ENCODE results near the gene PLXNB3. TPM values are rescaled to one million over a fixed set of nuclear protein-coding genes. Genes with fewer than 3 reads are reported as not detected.
"Not testable (repeated sequence)": the region's sequence is repeated elsewhere in the genome, so short reads cannot be mapped to it uniquely, and the experiment has no call there.

The PLXNB3 gene
- total RNA-seq, 1 donor from 2014 or later: 2.9 TPM

GRCh38 chrX:153746359-153746758, 17.7 kb upstream of the PLXNB3 start:
- H3K27me3 ChIP-seq (ENCODE audit: low read depth): no peaks in the 10 kb centered on the region
- intact Hi-C loops (cut with micrococcal nuclease): no loop called here
- no peak for DNase-seq
- no peaks in the 10 kb centered on the region for H3K36me3 ChIP-seq
- no peak overlapping the region for H3K4me3 ChIP-seq
- H3K27ac ChIP-seq (replicated peaks): no peak overlapping the region
- no peaks in the 10 kb centered on the region for H3K9me3 ChIP-seq (replicated peaks)
- H3K4me1 ChIP-seq: peaks cover 17% of the 10 kb centered on the region
- no peak for TF ChIP-seq CTCF (IDR thresholded peaks at IDR 0.05; ENCODE audit: borderline replicate concordance)

GRCh38 chrX:153746991-153747390, 17.1 kb upstream of the PLXNB3 start:
- intact Hi-C loops (cut with micrococcal nuclease); H3K4me3 ChIP-seq; H3K27me3 ChIP-seq (ENCODE audit: low read depth); H3K27ac ChIP-seq (replicated peaks); H3K36me3 ChIP-seq; H3K9me3 ChIP-seq (replicated peaks); DNase-seq: not testable (repeated sequence)
- H3K4me1 ChIP-seq: peaks cover 17% of the 10 kb centered on the region

- intact Hi-C loops (cut with micrococcal nuclease); H3K27ac ChIP-seq (replicated peaks); H3K27me3 ChIP-seq (ENCODE audit: low read depth); H3K9me3 ChIP-seq (replicated peaks); DNase-seq; H3K36me3 ChIP-seq; H3K4me3 ChIP-seq: not testable (repeated sequence)
- peaks cover 13% of the 10 kb centered on the region for H3K4me1 ChIP-seq
Measured at GRCh38 chrX:153749017-153749416, 15.0 kb upstream of the PLXNB3 start.

GRCh38 chrX:153750127-153750774, 13.8 kb upstream of the PLXNB3 start:
- DNase-seq: no peak
- H3K27me3 ChIP-seq (ENCODE audit: low read depth): no peaks in the 10 kb centered on the region
- H3K27ac ChIP-seq (replicated peaks): no peak overlapping the region
- intact Hi-C loops (cut with micrococcal nuclease): no loop called here
- no peak overlapping the region for H3K4me3 ChIP-seq
- H3K36me3 ChIP-seq: no peaks in the 10 kb centered on the region
- no peaks in the 10 kb centered on the region for H3K9me3 ChIP-seq (replicated peaks)
- TF ChIP-seq CTCF (IDR thresholded peaks at IDR 0.05; ENCODE audit: borderline replicate concordance): no peak
- H3K4me1 ChIP-seq: peaks cover under 1% of the 10 kb centered on the region

GRCh38 chrX:153755136-153755535, 8.9 kb upstream of the PLXNB3 start:
- H3K4me3 ChIP-seq: no peak overlapping the region
- no peak for DNase-seq
- no peaks in the 10 kb centered on the region for H3K36me3 ChIP-seq
- no peaks in the 10 kb centered on the region for H3K27me3 ChIP-seq (ENCODE audit: low read depth)
- H3K9me3 ChIP-seq (replicated peaks): no peaks in the 10 kb centered on the region
- TF ChIP-seq CTCF (IDR thresholded peaks at IDR 0.05; ENCODE audit: borderline replicate concordance): no peak
- H3K27ac ChIP-seq (replicated peaks): no peak overlapping the region
- no peaks in the 10 kb centered on the region for H3K4me1 ChIP-seq
- intact Hi-C loops (cut with micrococcal nuclease): no loop called here

GRCh38 chrX:153761863-153762262, 2.2 kb upstream of the PLXNB3 start:
- no peak for DNase-seq
- TF ChIP-seq CTCF (IDR thresholded peaks at IDR 0.05; ENCODE audit: borderline replicate concordance): no peak
- Histone ChIP-seq H3K27me3 (ENCODE audit: low read depth) (no peaks in the 10 kb centered on the region), H3K36me3 (no peaks in the 10 kb centered on the region), H3K9me3 (replicated peaks) (no peaks in the 10 kb centered on the region), H3K4me1 (peaks cover 22% of the 10 kb centered on the region), H3K4me3 (no peak overlapping the region), H3K27ac (replicated peaks) (no peak overlapping the region)
- intact Hi-C loops (cut with micrococcal nuclease): loop anchor here (5.0 kb wide), 1 partner anchor 190 kb away; no protein-coding TSS in a partner anchor

Measured in left ventricle myocardium inferior (tissue), 1 donor.